ENCODE data around the gene GAGE10.
A peak's percentile ranks its signal among the peaks of the same experiment; 100 is the strongest.
"Not testable (repeated sequence)": the region's sequence is repeated elsewhere in the genome, so short reads cannot be mapped to it uniquely, and the experiment has no call there.

The GAGE10 gene

GRCh38 chrX:49276671-49277534, 26.5 kb upstream of the GAGE10 start:
- no peak for DNase-seq (ENCODE audit: low read depth)

- DNase-seq (ENCODE audit: low read depth) = no peak
These were observed 26.0 kb upstream of the GAGE10 start for GRCh38 chrX:49277535-49277830.

GRCh38 chrX:49278081-49278480, 25.4 kb upstream of the GAGE10 start:
- DNase-seq (ENCODE audit: low read depth) = no peak

- no peak for DNase-seq (ENCODE audit: low read depth)
These were observed 20.8 kb upstream of the GAGE10 start for GRCh38 chrX:49282647-49283011.

- no peak for DNase-seq (ENCODE audit: low read depth)
These were observed 19.2 kb upstream of the GAGE10 start for GRCh38 chrX:49284212-49284611.

- no peak for DNase-seq (ENCODE audit: low read depth)
These were observed 17.3 kb upstream of the GAGE10 start for GRCh38 chrX:49286136-49286535.

GRCh38 chrX:49286581-49286980, 16.9 kb upstream of the GAGE10 start:
- DNase-seq (ENCODE audit: low read depth) = no peak

GRCh38 chrX:49287665-49288064, 15.8 kb upstream of the GAGE10 start:
- no peak for DNase-seq (ENCODE audit: low read depth)

GRCh38 chrX:49290215-49290614, 13.2 kb upstream of the GAGE10 start:
- no peak for DNase-seq (ENCODE audit: low read depth)

- DNase-seq (ENCODE audit: low read depth) = peak; percentile 45
These were observed 11.7 kb upstream of the GAGE10 start for GRCh38 chrX:49291615-49292337.

GRCh38 chrX:49292400-49293362, 10.8 kb upstream of the GAGE10 start:
- no peak for DNase-seq (ENCODE audit: low read depth)

GRCh38 chrX:49299293-49299692, 4.2 kb upstream of the GAGE10 start:
- not testable (repeated sequence) for DNase-seq (ENCODE audit: low read depth)

GRCh38 chrX:49300703-49301102, 2.7 kb upstream of the GAGE10 start:
- DNase-seq (ENCODE audit: low read depth) = no peak

GRCh38 chrX:49307775-49308174, 4.3 kb downstream of the GAGE10 start:
- not testable (repeated sequence) for DNase-seq (ENCODE audit: low read depth)

- DNase-seq (ENCODE audit: low read depth) = no peak
These were observed 5.3 kb downstream of the GAGE10 start for GRCh38 chrX:49308604-49309269.

- DNase-seq (ENCODE audit: low read depth) = no peak
These were observed 6.0 kb downstream of the GAGE10 start for GRCh38 chrX:49309401-49309981.

- no peak for DNase-seq (ENCODE audit: low read depth)
These were observed 6.9 kb downstream of the GAGE10 start for GRCh38 chrX:49310371-49310770.

- DNase-seq (ENCODE audit: low read depth) = no peak
These were observed 8.7 kb downstream of the GAGE10 start for GRCh38 chrX:49312176-49312575.

GRCh38 chrX:49316085-49316484, 12.6 kb downstream of the GAGE10 start:
- DNase-seq (ENCODE audit: low read depth) = no peak

- DNase-seq (ENCODE audit: low read depth) = not testable (repeated sequence)
These were observed 18.3 kb downstream of the GAGE10 start, which contains the start of gene GAGE12J for GRCh38 chrX:49321737-49322136. Gene GAGE12J (plus strand): TSS chrX:49322037. CDS start chrX:49323194, 1,157 bp downstream.

GRCh38 chrX:49322266-49322665, 18.8 kb downstream of the GAGE10 start:
- not testable (repeated sequence) for DNase-seq (ENCODE audit: low read depth)

All from activated T-helper 9 cell treated with anti-CD3 and anti-CD28 coated beads, Interleukin-2, amount 50 U/mL, for 16 hours (primary cell).